AG08396 (cell line): ENCODE results near the gene PLPPR1.
"Not testable (repeated sequence)": the region's sequence is repeated elsewhere in the genome, so short reads cannot be mapped to it uniquely, and the experiment has no call there.

Experiments used
- DNase-seq: peaks from one replicate; pipeline ENCODE4 v3.0.0; 2012; ENCODE audit warnings: low spot score, mixed read lengths

Gene PLPPR1

GRCh38 chr9:101126556-101126955, 98.0 kb downstream of the PLPPR1 start:
- DNase-seq, result no peak

GRCh38 chr9:101127369-101127768, 98.8 kb downstream of the PLPPR1 start:
- not testable (repeated sequence) for DNase-seq

- DNase-seq, result no peak
These were observed 100.1 kb downstream of the PLPPR1 start for GRCh38 chr9:101128623-101129022.

- DNase-seq, result no peak
These were observed 101.5 kb downstream of the PLPPR1 start for GRCh38 chr9:101130054-101130453.

- no peak for DNase-seq
These were observed 102.8 kb downstream of the PLPPR1 start for GRCh38 chr9:101131326-101131725.

GRCh38 chr9:101132801-101133200, 104.3 kb downstream of the PLPPR1 start:
- DNase-seq, result no peak

- DNase-seq, result no peak
These were observed 110.0 kb downstream of the PLPPR1 start for GRCh38 chr9:101138509-101138908.

GRCh38 chr9:101139082-101139481, 110.6 kb downstream of the PLPPR1 start:
- no peak for DNase-seq

- DNase-seq, result no peak
These were observed 112.2 kb downstream of the PLPPR1 start for GRCh38 chr9:101140764-101141163.

- no peak for DNase-seq
These were observed 118.0 kb downstream of the PLPPR1 start for GRCh38 chr9:101146508-101146907.

GRCh38 chr9:101148344-101148743, 119.8 kb downstream of the PLPPR1 start:
- no peak for DNase-seq

GRCh38 chr9:101158361-101158760, 129.8 kb downstream of the PLPPR1 start:
- DNase-seq, result no peak

- DNase-seq, result no peak
These were observed 133.7 kb downstream of the PLPPR1 start for GRCh38 chr9:101162231-101162630.

- no peak for DNase-seq
These were observed 136.6 kb downstream of the PLPPR1 start for GRCh38 chr9:101165131-101165530.

GRCh38 chr9:101167490-101168134, 139.1 kb downstream of the PLPPR1 start:
- DNase-seq, result no peak

- DNase-seq, result no peak
These were observed 144.1 kb downstream of the PLPPR1 start for GRCh38 chr9:101172616-101173015.

GRCh38 chr9:101173907-101174306, 145.4 kb downstream of the PLPPR1 start:
- DNase-seq, result no peak

GRCh38 chr9:101176384-101176783, 147.9 kb downstream of the PLPPR1 start:
- no peak for DNase-seq

- no peak for DNase-seq
These were observed 156.3 kb downstream of the PLPPR1 start for GRCh38 chr9:101184813-101185278.

- no peak for DNase-seq
These were observed 163.2 kb downstream of the PLPPR1 start for GRCh38 chr9:101191723-101192122.

GRCh38 chr9:101197026-101197425, 168.5 kb downstream of the PLPPR1 start:
- DNase-seq, result no peak

GRCh38 chr9:101200852-101201251, 172.3 kb downstream of the PLPPR1 start:
- no peak for DNase-seq

GRCh38 chr9:101201630-101202029, 173.1 kb downstream of the PLPPR1 start:
- DNase-seq, result no peak

- DNase-seq, result no peak
These were observed 181.1 kb downstream of the PLPPR1 start for GRCh38 chr9:101209670-101210069.
